Measurements from ENCODE around the gene PPP6R1.
A peak's percentile ranks its signal among the peaks of the same experiment; 100 is the strongest.

PPP6R1 gene

GRCh38 chr19:55258828-55259539, at the start of gene PPP6R1:
Gene PPP6R1, minus strand, starts transcription at chr19:55259017. Its CDS starts 11,914 bp downstream, at chr19:55247103.
- peak; percentile 99 for DNase-seq

- DNase-seq: no peak
Observed at GRCh38 chr19:55308281-55308680, 49.5 kb upstream of the PPP6R1 start.

GRCh38 chr19:55306712-55307111, 47.9 kb upstream of the PPP6R1 start:
- DNase-seq: no peak

GRCh38 chr19:55305983-55306562, 47.3 kb upstream of the PPP6R1 start:
- DNase-seq: no peak

GRCh38 chr19:55305491-55305890, 46.7 kb upstream of the PPP6R1 start:
- DNase-seq: no peak

GRCh38 chr19:55304980-55305379, 46.2 kb upstream of the PPP6R1 start:
- no peak for DNase-seq

- no peak for DNase-seq
Observed at GRCh38 chr19:55304279-55304978, 45.6 kb upstream of the PPP6R1 start.

GRCh38 chr19:55303477-55303876, 44.7 kb upstream of the PPP6R1 start:
- no peak for DNase-seq

GRCh38 chr19:55302318-55302703, 43.5 kb upstream of the PPP6R1 start:
- no peak for DNase-seq

- peak; percentile 89 for DNase-seq
Observed at GRCh38 chr19:55301459-55302317, 42.9 kb upstream of the PPP6R1 start.

GRCh38 chr19:55300886-55301458, 42.2 kb upstream of the PPP6R1 start:
- DNase-seq: no peak

GRCh38 chr19:55299991-55300390, 41.2 kb upstream of the PPP6R1 start:
- no peak for DNase-seq

GRCh38 chr19:55297267-55297666, 38.5 kb upstream of the PPP6R1 start:
- DNase-seq: no peak

GRCh38 chr19:55289117-55289796, 30.4 kb upstream of the PPP6R1 start:
- no peak for DNase-seq

- no peak for DNase-seq
Observed at GRCh38 chr19:55287361-55288079, 28.7 kb upstream of the PPP6R1 start.

- DNase-seq: no peak
Observed at GRCh38 chr19:55285229-55285890, 26.5 kb upstream of the PPP6R1 start.

- no peak for DNase-seq
Observed at GRCh38 chr19:55284405-55285058, 25.7 kb upstream of the PPP6R1 start.

GRCh38 chr19:55283548-55284377, 24.9 kb upstream of the PPP6R1 start, which contains the start of gene BRSK1:
Gene BRSK1, plus strand, starts transcription at chr19:55283997. Its CDS starts 446 bp downstream, at chr19:55284443.
- peak; percentile 75 for DNase-seq
